Gastrocnemius medialis (tissue), 4 donors: ENCODE results near the gene NRCAM.

Source experiments
- POLR2A ChIP-seq, 2 donors: fragments of 450-650 bp; IDR thresholded peaks; one replicate each; pipeline ENCODE4 v1.6.1; 2017; ENCODE audit warnings: antibody characterized with exemption in 2 of 2, mild to moderate bottlenecking in 2 of 2, moderate library complexity in 2 of 2
- TF ChIP-seq, protein P1 (sequence below), 5 experiments: fragments of 450-650 bp in 3 of 5; fragments of 200-600 bp in 2 of 5; sonication (generic) in 2 of 5; IDR thresholded peaks in 4 of 5; conservative IDR thresholded peaks in 1 of 5; 1 replicate in 4 of 5; 2 replicates in 1 of 5; pipeline ENCODE4 v1.5.1; 2016 to 2019; ENCODE audit warnings: antibody characterized with exemption in 5 of 5, mild to moderate bottlenecking in 3 of 5, moderate library complexity in 3 of 5

DNA sequence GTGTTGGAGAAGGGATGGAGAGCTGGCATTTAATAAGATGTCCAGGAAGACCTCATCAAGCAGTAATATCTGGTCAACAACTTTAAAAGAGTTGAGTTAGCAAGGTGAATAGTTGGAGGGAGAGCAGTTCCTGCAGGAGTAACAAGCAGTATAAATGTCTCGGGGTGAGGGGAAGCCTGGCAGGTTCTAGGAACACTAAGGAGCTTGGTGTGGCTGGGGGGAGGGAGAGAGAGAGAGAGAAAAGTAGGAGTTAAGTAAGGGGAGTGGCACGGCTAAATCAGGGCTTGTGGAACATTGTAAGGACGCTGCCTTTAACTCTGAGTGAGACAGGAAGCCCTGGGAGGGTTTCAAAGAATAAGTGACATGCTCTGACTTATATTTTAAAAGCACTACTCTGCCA lies 304.0 kb downstream of the NRCAM start:
- TF ChIP-seq, protein P1, sequence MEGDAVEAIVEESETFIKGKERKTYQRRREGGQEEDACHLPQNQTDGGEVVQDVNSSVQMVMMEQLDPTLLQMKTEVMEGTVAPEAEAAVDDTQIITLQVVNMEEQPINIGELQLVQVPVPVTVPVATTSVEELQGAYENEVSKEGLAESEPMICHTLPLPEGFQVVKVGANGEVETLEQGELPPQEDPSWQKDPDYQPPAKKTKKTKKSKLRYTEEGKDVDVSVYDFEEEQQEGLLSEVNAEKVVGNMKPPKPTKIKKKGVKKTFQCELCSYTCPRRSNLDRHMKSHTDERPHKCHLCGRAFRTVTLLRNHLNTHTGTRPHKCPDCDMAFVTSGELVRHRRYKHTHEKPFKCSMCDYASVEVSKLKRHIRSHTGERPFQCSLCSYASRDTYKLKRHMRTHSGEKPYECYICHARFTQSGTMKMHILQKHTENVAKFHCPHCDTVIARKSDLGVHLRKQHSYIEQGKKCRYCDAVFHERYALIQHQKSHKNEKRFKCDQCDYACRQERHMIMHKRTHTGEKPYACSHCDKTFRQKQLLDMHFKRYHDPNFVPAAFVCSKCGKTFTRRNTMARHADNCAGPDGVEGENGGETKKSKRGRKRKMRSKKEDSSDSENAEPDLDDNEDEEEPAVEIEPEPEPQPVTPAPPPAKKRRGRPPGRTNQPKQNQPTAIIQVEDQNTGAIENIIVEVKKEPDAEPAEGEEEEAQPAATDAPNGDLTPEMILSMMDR (IDR thresholded peaks at IDR 0.05 in 4 of 5, conservative IDR thresholded peaks at IDR 0.05 in 1 of 5): no peak
- no peak for TF ChIP-seq POLR2A (IDR thresholded peaks at IDR 0.05)
